Stimulated activated CD4-positive, alpha-beta T cell treated with anti-CD3 and anti-CD28 coated beads, Interleukin-12 subunit alpha, Interleukin-12 subunit beta, amount 100 ng/mL, for 4 hours (primary cell): ENCODE results near the gene THUMPD3.

ENCODE experiments used
- DNase-seq: peaks from one replicate; pipeline ENCODE4 v3.0.0-alpha.2; 2020

The THUMPD3 gene

GRCh38 chr3:9397906-9398699 is 35.2 kb downstream of the THUMPD3 start:
- peak; percentile 30 for DNase-seq

GRCh38 chr3:9398700-9399336 is 36.0 kb downstream of the THUMPD3 start:
- DNase-seq: no peak

- no peak for DNase-seq
Observed at GRCh38 chr3:9399337-9399703, 36.5 kb downstream of the THUMPD3 start.

GRCh38 chr3:9399746-9400145 is 36.9 kb downstream of the THUMPD3 start:
- no peak for DNase-seq

GRCh38 chr3:9400616-9401015 is 37.8 kb downstream of the THUMPD3 start:
- DNase-seq: no peak

GRCh38 chr3:9401986-9402385 is 39.1 kb downstream of the THUMPD3 start:
- no peak for DNase-seq

- no peak for DNase-seq
Observed at GRCh38 chr3:9402410-9403228, 39.8 kb downstream of the THUMPD3 start.

- no peak for DNase-seq
Observed at GRCh38 chr3:9403463-9403862, 40.6 kb downstream of the THUMPD3 start.

GRCh38 chr3:9404680-9405079 is 41.8 kb downstream of the THUMPD3 start:
- no peak for DNase-seq

GRCh38 chr3:9405756-9406155 is 42.9 kb downstream of the THUMPD3 start:
- no peak for DNase-seq

GRCh38 chr3:9406856-9407626 is 44.2 kb downstream of the THUMPD3 start:
- DNase-seq: no peak

- DNase-seq: no peak
Observed at GRCh38 chr3:9408061-9408460, 45.2 kb downstream of the THUMPD3 start.

- no peak for DNase-seq
Observed at GRCh38 chr3:9408546-9408945, 45.7 kb downstream of the THUMPD3 start.

- no peak for DNase-seq
Observed at GRCh38 chr3:9409981-9410854, 47.4 kb downstream of the THUMPD3 start.

- no peak for DNase-seq
Observed at GRCh38 chr3:9411302-9411701, 48.4 kb downstream of the THUMPD3 start.

GRCh38 chr3:9412293-9412692 is 49.4 kb downstream of the THUMPD3 start:
- DNase-seq: no peak

- no peak for DNase-seq
Observed at GRCh38 chr3:9414826-9415225, 52.0 kb downstream of the THUMPD3 start.

- DNase-seq: no peak
Observed at GRCh38 chr3:9415485-9416138, 52.8 kb downstream of the THUMPD3 start.

- no peak for DNase-seq
Observed at GRCh38 chr3:9416139-9416780, 53.4 kb downstream of the THUMPD3 start.

GRCh38 chr3:9420850-9421549 is 58.1 kb downstream of the THUMPD3 start:
- no peak for DNase-seq
